IMR-90 (cell line): ENCODE data around the gene SIRT2.

ENCODE experiments used
- BHLHE40 ChIP-seq: fragments of 150-350 bp; IDR thresholded peaks from 2 replicates; pipeline ENCODE4 v1.6.1; 2016; ENCODE audit warnings: mild to moderate bottlenecking, low read depth, low read length
- CTCF ChIP-seq: conservative IDR thresholded peaks from 2 replicates; pipeline ENCODE4 v1.5.1; 2012; ENCODE audit warnings: mild to moderate bottlenecking, low read depth, low read length, improper control_type of control experiment
- ELK1 ChIP-seq: fragments of 150-350 bp; IDR thresholded peaks from 2 replicates; pipeline ENCODE4 v1.6.1; 2016; ENCODE audit warnings: low read depth, mild to moderate bottlenecking, low read length, moderate library complexity, borderline replicate concordance
- FOS ChIP-seq: fragments of 150-350 bp; IDR thresholded peaks from 2 replicates; pipeline ENCODE4 v1.6.1; 2016; ENCODE audit warnings: low read depth, low read length
- MAFK ChIP-seq: IDR thresholded peaks from 2 replicates; pipeline ENCODE4 v1.6.1; 2012; ENCODE audit warnings: low read depth, low read length, improper control_type of control experiment
- MXI1 ChIP-seq: IDR thresholded peaks from 2 replicates; pipeline ENCODE4 v1.6.1; 2012; ENCODE audit warnings: low read depth, mild to moderate bottlenecking, low read length, moderate library complexity, borderline replicate concordance
- POLR2A ChIP-seq: IDR thresholded peaks from 2 replicates; pipeline ENCODE4 v1.6.1; 2012; ENCODE audit warnings: mild to moderate bottlenecking, low read depth, low read length
- RAD21 ChIP-seq: IDR thresholded peaks from 2 replicates; pipeline ENCODE4 v1.6.1; 2012; ENCODE audit warnings: low read length, improper control_type of control experiment
- RCOR1 ChIP-seq: IDR thresholded peaks from 2 replicates; pipeline ENCODE4 v1.6.1; 2012; ENCODE audit warnings: mild to moderate bottlenecking, low read length, improper control_type of control experiment; ENCODE audit not compliant: insufficient replicate concordance
- RFX5 ChIP-seq: IDR thresholded peaks from 2 replicates; pipeline ENCODE4 v1.8.0; 2012; ENCODE audit warnings: low read depth, mild to moderate bottlenecking, low read length, moderate library complexity
- SMC3 ChIP-seq: fragments of 150-350 bp; IDR thresholded peaks from 2 replicates; pipeline ENCODE4 v1.6.1; 2016; ENCODE audit warnings: low read depth, mild to moderate bottlenecking, antibody characterized with exemption, low read length, moderate library complexity
- TF ChIP-seq, protein P1 (sequence below): fragments of 150-350 bp; IDR thresholded peaks from 2 replicates; pipeline ENCODE4 v1.6.1; 2017; ENCODE audit warnings: mild to moderate bottlenecking, antibody characterized with exemption, low read length, low read depth

GRCh38 chr19:38907227-38907626 lies 7.8 kb upstream of the SIRT2 start:
- TF ChIP-seq CTCF (no peak), ELK1 (no peak), SMC3 (no peak), POLR2A (no peak), BHLHE40 (no peak), MAFK (no peak), FOS (no peak), MXI1 (no peak), RFX5 (no peak), RCOR1 (no peak), RAD21 (no peak)
- TF ChIP-seq, protein P1, sequence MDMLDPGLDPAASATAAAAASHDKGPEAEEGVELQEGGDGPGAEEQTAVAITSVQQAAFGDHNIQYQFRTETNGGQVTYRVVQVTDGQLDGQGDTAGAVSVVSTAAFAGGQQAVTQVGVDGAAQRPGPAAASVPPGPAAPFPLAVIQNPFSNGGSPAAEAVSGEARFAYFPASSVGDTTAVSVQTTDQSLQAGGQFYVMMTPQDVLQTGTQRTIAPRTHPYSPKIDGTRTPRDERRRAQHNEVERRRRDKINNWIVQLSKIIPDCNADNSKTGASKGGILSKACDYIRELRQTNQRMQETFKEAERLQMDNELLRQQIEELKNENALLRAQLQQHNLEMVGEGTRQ = no peak
